Ammon's horn (tissue), 1 donor: ENCODE measurements around the gene STAC2.

Experiments used
- DNase-seq: peaks from one replicate; pipeline ENCODE4 v3.0.0-alpha.2; 2016; ENCODE audit warnings: low spot score

The STAC2 gene

GRCh38 chr17:39209317-39210092 is 16.2 kb downstream of the STAC2 start:
- no peak for DNase-seq

- DNase-seq = no peak
These were observed 16.9 kb downstream of the STAC2 start for GRCh38 chr17:39208893-39209292.

- DNase-seq = peak; percentile 70
These were observed 17.6 kb downstream of the STAC2 start for GRCh38 chr17:39208136-39208535.

DNA sequence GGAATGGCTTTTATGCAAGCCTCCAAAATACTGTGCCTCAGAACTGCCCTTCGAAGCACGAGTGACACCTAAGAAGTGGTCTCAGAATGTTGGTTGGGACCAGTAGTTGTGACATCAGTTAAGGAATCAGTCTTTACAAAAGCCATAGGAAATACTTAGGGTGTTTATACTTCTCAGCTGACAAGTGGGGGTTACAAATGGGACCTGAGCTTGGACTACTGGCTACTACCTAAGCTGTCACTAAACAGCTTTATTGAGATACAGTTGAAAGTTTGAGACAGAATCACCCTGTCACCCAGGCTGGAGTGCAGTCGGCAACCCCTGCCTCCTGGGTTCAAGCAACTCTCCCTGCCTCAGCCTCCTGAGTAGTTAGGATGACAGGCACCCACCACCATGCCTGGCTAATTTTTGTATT is 20.6 kb downstream of the STAC2 start:
- DNase-seq = no peak

GRCh38 chr17:39204245-39204644 is 21.5 kb downstream of the STAC2 start:
- DNase-seq = no peak

- no peak for DNase-seq
These were observed 24.7 kb downstream of the STAC2 start for GRCh38 chr17:39200957-39201510.

DNA sequence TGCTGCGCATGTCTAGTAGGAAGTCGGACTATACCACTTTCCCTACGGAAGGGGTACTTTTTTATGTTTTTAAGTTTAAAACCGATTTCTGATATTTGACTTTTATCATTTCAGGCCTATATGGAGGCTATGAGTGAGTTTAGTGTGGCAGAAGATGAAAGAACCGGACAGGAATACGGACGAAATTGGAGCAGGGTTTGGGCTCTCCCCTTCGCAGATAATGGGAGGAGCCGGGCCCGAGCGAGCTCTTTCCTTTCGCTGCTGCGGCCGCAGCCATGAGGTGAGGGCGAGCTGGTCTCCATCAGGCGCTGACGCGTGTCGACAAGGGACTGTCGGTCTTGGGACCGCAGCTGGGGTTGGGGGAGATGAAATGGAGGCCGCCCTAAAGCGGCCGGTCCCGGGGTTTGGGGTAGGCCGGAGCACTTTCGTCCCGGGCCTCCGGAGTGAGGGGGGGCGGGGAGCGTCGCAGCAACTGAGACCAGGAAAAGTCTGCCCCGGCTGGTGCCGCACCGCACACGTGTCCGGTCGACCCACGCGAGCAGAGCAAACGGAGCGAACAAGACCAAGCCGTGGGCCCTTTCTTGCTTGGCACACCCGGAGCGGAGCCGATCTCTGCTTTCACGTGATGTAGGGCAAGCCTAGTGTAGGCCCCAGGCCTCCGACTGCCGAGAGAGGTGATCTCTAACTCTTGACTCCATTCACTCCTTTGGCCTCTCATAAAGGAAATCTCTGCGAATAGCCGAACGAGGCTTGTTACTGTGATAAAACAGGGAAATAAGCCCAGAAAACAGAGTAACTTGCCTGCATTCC is 25.5 kb downstream of the STAC2 start, which contains the start of gene RPL19:
Gene RPL19, plus strand, starts transcription at position 214 of the 810 bp plus-strand sequence. Its CDS starts 62 bp downstream, at position 276.
- peak; percentile 75 for DNase-seq

- peak; percentile 93 for DNase-seq
These were observed 26.0 kb downstream of the STAC2 start for GRCh38 chr17:39199820-39200069.

- no peak for DNase-seq
These were observed 27.6 kb downstream of the STAC2 start for GRCh38 chr17:39198186-39198566.

- DNase-seq = peak; percentile 86
These were observed 28.2 kb downstream of the STAC2 start, which contains the start of gene CACNB1 for GRCh38 chr17:39197380-39198185. CACNB1 (minus strand) TSS chr17:39197669; CDS start chr17:39197495, 174 bp downstream.

DNA sequence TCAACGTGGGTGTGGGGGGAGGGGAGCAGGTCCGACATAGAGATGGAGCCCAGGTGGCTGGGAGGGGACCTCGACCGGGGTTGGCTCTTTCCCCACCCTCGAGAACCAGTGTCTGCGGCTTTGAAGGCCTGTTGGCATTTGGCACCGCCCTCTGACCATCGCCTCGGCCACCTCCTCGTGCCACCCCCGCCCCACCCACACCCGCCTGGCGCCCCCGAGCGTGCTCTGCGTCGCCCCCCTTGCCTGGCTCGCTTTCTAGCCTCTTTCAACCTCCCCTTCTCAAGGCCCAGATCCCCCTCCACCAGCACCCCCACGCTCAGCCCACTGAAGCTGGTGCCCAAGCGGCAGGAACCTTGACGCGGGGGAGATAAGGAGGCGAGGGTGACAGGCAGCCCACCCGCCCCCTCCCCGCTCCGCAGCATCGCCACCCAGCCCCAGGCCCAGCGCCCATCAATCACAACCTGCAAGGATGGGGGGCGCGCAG is 28.9 kb downstream of the STAC2 start:
- no peak for DNase-seq

DNA sequence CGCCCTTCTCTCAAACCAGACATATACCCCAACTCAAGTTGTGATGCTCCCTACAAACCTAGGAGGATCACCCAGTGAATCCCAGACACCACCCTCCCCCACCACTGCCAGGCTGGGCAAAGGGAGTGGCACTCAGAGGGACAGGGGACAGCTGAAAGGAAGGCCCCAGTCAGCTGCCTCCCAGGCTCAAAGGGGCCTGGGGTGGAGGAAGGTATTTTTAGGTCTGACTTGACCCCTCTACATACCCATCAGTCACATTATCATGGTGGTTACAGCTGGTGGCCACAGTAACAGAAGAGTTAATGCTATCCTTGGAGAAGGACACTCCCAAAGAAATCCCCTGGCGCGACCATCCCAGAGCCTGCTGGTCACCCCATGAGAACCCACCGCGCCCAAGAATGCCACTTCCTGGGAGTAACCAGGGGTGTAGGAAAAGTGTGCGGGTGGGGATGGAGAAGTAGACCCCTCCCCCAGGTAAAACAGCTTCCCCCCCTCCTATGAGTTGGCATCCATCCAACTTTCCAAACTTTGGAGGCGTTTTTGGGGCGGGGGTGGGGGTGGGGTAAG is 29.4 kb downstream of the STAC2 start:
- no peak for DNase-seq

GRCh38 chr17:39195568-39196160 is 30.1 kb downstream of the STAC2 start:
- no peak for DNase-seq

DNA sequence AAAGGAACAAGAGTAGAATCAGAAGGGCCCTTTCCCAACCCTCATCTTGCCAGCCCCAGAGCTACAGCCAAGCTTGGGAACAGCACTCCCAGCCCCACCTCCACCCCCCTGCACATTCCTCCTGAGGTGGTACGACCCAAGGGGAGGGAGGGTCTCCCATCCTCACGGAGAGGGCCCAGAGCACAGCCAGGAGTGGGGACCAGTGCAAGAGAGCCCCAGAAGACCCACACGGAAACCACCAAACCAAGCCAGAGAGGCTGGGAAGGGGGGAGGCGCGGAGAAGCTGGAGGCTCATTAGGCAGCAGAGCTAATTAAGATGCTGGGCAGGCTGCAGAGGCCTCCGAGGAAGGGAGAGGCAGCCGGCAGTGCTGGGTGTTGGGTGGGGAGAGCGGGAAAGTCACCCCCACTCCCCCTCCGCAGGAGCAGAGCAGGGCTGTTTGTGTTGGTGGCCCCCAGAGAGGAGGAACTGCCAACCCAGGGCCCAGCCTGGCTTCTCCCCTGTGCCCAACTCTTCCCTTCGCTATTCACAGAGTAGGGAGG is 30.7 kb downstream of the STAC2 start:
- peak; percentile 69 for DNase-seq

DNA sequence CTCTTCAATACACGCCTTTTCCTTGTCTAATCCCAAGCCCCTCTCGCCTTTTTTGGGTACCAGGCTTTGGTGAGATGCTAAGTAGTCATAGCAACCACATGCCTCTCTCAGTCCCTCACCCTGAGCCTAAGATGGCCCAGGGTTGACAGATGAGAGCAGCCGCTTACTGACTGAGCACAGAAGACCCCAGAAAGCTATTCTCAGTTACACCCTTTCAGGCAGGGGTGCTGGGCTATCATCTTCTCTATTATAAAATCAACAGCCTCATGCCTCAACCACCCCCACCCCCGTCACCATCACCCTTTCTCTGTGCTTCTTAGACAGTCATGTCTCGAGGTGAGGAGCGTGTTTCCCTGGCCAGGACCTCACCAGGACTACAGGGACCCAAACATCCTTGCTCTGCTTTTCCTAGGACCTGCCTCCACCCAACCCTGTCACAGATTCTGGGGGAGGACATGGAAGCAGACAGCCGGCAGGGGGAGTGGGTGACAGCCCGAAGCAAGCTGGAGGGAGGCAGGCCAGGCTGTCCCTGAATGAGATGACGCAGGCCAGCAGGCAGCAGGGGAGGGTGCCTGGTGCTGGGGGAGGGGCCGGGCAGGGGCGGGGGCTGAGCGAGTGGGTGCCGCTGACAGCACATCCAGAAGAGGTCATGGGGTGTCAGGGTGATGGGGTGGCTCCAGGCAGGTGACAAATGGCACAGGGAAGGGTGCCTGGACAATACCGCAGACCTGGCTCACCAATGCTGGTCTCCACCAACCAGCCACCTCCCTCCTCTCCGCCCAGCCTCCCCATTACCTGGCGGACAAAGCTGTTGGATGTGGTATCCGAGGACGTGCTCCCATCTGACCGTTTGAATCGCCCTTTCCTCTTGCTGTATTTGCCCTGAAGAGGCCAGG is 31.4 kb downstream of the STAC2 start:
- DNase-seq = peak; percentile 90

GRCh38 chr17:39193346-39193745 is 32.4 kb downstream of the STAC2 start:
- no peak for DNase-seq

DNA sequence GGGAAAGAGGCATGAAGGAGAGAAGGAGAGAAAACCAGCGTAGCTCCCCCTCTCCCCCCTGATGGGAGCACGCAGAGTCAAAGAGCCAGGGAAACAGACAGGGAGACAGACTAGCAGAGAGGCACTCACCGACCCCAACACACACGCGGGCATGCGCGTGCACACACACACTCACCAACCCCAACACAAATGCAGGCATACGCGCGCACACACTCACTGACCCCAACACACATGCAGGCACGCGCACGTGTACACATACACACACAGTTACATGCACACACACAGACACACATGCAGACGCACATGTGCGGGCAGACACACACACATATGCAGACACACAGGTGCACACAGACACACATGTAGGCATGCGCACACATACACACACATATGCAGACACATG is 32.8 kb downstream of the STAC2 start:
- DNase-seq = no peak

DNA sequence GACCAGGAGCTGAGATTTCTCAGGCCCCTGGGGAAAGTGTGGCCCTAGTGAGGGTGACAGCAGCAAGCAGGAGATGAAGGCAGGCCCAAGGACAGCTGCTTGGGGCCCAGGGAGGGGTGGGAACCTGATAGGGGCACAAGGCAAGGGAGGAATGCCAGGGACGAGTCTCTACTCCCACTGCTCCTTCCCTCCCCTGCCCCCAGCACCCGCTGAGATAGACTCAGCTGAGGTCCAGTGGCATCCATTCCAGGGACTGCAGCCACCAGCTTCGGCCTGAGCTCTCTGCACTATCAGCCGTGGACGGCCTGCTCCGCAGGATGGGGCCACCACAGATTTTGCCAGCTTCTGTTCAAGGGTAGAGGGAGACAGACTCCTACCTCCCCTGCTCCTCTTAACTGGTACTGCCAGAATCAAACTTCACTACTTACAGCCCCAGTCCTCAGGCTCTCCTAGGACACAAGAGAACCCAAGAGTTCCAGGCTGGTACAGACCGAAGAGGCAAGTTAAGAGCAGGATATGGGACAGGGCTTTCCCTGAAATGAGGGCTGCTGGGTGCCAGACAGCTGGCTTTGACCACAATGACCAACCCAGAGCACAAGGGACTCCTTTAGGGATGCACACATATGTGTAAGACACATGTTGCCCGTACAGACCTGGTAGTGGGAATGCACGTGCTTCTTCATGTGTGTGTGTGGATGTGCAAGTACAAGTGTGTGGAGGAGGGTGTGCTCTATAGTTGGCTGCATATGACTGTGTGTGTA is 33.8 kb downstream of the STAC2 start:
- no peak for DNase-seq

- DNase-seq = no peak
These were observed 38.5 kb downstream of the STAC2 start for GRCh38 chr17:39187152-39187830.
